ENCODE data around the gene FAP.

Gene FAP

GRCh38 chr2:162243294-162243693 is at the start of gene FAP:
Gene FAP (minus strand): TSS chr2:162243445. CDS start chr2:162243327, 118 bp downstream.
- DNase-seq (ENCODE audit: low read depth in 2 of 2), result no peak

- DNase-seq (ENCODE audit: low read depth in 2 of 2), result no peak
These were observed 48.5 kb upstream of the FAP start for GRCh38 chr2:162291748-162292147.

GRCh38 chr2:162282765-162283425 is 39.6 kb upstream of the FAP start:
- no peak for DNase-seq (ENCODE audit: low read depth in 2 of 2)

- no peak for DNase-seq (ENCODE audit: low read depth in 2 of 2)
These were observed 37.4 kb upstream of the FAP start for GRCh38 chr2:162280654-162281053.

GRCh38 chr2:162277381-162277780 is 34.1 kb upstream of the FAP start:
- no peak for DNase-seq (ENCODE audit: low read depth in 2 of 2)

GRCh38 chr2:162267996-162268395 is 24.8 kb upstream of the FAP start:
- no peak for DNase-seq (ENCODE audit: low read depth in 2 of 2)

- no peak for DNase-seq (ENCODE audit: low read depth in 2 of 2)
These were observed 24.3 kb upstream of the FAP start for GRCh38 chr2:162267496-162267895.

GRCh38 chr2:162266460-162266760 is 23.2 kb upstream of the FAP start:
- no peak for DNase-seq (ENCODE audit: low read depth in 2 of 2)

- no peak for DNase-seq (ENCODE audit: low read depth in 2 of 2)
These were observed 22.6 kb upstream of the FAP start for GRCh38 chr2:162265666-162266459.

- peak in 1 of 2 donors; percentile 1 for DNase-seq (ENCODE audit: low read depth in 2 of 2)
These were observed 18.0 kb upstream of the FAP start for GRCh38 chr2:162261032-162261945.

- no peak for DNase-seq (ENCODE audit: low read depth in 2 of 2)
These were observed 15.4 kb upstream of the FAP start for GRCh38 chr2:162258686-162259085.

GRCh38 chr2:162258169-162258568 is 14.9 kb upstream of the FAP start:
- no peak for DNase-seq (ENCODE audit: low read depth in 2 of 2)

- no peak for DNase-seq (ENCODE audit: low read depth in 2 of 2)
These were observed 14.2 kb upstream of the FAP start for GRCh38 chr2:162257425-162257824.

- no peak for DNase-seq (ENCODE audit: low read depth in 2 of 2)
These were observed 13.3 kb upstream of the FAP start for GRCh38 chr2:162256591-162256991.

GRCh38 chr2:162254236-162254871 is 11.1 kb upstream of the FAP start:
- DNase-seq (ENCODE audit: low read depth in 2 of 2), result no peak

- DNase-seq (ENCODE audit: low read depth in 2 of 2), result no peak
These were observed 10.2 kb upstream of the FAP start for GRCh38 chr2:162253435-162253834.

GRCh38 chr2:162252153-162252552 is 8.9 kb upstream of the FAP start:
- DNase-seq (ENCODE audit: low read depth in 2 of 2), result no peak

GRCh38 chr2:162245781-162246180 is 2.5 kb upstream of the FAP start:
- DNase-seq (ENCODE audit: low read depth in 2 of 2), result no peak

- DNase-seq (ENCODE audit: low read depth in 2 of 2), result no peak
These were observed 1.8 kb upstream of the FAP start for GRCh38 chr2:162245061-162245460.

- no peak for DNase-seq (ENCODE audit: low read depth in 2 of 2)
These were observed 1.3 kb upstream of the FAP start for GRCh38 chr2:162244541-162245031.

GRCh38 chr2:162243715-162244114 is 470 bp upstream of the FAP start:
- no peak for DNase-seq (ENCODE audit: low read depth in 2 of 2)
